Tibial nerve (tissue), 4 donors: ENCODE data around the gene NCSTN. TPM values are rescaled to one million over a fixed set of nuclear protein-coding genes. Genes with fewer than 3 reads are reported as not detected.

ENCODE experiments used
- DNase-seq, 2 donors: peaks; one replicate each; pipeline ENCODE4 v3.0.0-alpha.2; 2019; ENCODE audit warnings: low spot score in 2 of 2
- H3K27ac ChIP-seq, 4 donors: fragments of 200-600 bp; sonication (generic) in 3 of 4; one replicate each; pipeline ENCODE4 v1.5.1; 2017 to 2019; ENCODE audit warnings: mild to moderate bottlenecking in 1 of 4
- H3K27me3 ChIP-seq, 2 donors: fragments of 200-600 bp; sonication (generic) in 1 of 2; one replicate each; pipeline versions ENCODE4 v1.5.1 to v1.6.0; 2017 to 2019
- H3K36me3 ChIP-seq, 3 donors: fragments of 200-600 bp; sonication (generic); one replicate each; pipeline ENCODE4 v1.5.1; 2018 to 2019
- H3K4me1 ChIP-seq, 4 donors: fragments of 200-600 bp; sonication (generic) in 3 of 4; one replicate each; pipeline ENCODE4 v1.5.1; 2017 to 2019
- H3K4me3 ChIP-seq, 4 donors: fragments of 200-600 bp; sonication (generic) in 3 of 4; one replicate each; pipeline ENCODE4 v1.5.1; 2017 to 2019; ENCODE audit warnings: mild to moderate bottlenecking in 1 of 4, moderate library complexity in 1 of 4
- H3K9me3 ChIP-seq, 4 donors: fragments of 200-600 bp; sonication (generic) in 3 of 4; one replicate each; pipeline ENCODE4 v1.5.1; 2017 to 2019
- EP300 ChIP-seq, 2 donors: sonication (generic); formaldehyde crosslinking; IDR thresholded peaks; one replicate each; pipeline ENCODE4 v1.6.1; 2017; ENCODE audit warnings: antibody characterized with exemption in 2 of 2, mild to moderate bottlenecking in 1 of 2
- POLR2A ChIP-seq, 2 donors: fragments of 450-650 bp; IDR thresholded peaks; one replicate each; pipeline ENCODE4 v1.6.1; 2017; ENCODE audit warnings: antibody characterized with exemption in 2 of 2, mild to moderate bottlenecking in 2 of 2, moderate library complexity in 2 of 2
- WGBS, 2 donors: methylation state at CpG; one replicate each; pipeline ENCODE4 v1.1.5; 2018; 5-methylcytosine and 5-hydroxymethylcytosine counted together
- total RNA-seq, 4 donors: library from RNA; depleted of rRNA; stranded (reverse); fragments of >200 nt; gene quantifications; one replicate each; pipeline ENCODE4 v1.1.0, GENCODE V29; 2016
- TF ChIP-seq, protein P1 (sequence below), 5 experiments: fragments of 200-600 bp in 3 of 5; fragments of 450-650 bp in 2 of 5; sonication (generic) in 3 of 5; IDR thresholded peaks; one replicate each; pipeline ENCODE4 v1.5.1; 2016 to 2019; ENCODE audit warnings: antibody characterized with exemption in 5 of 5, mild to moderate bottlenecking in 3 of 5, moderate library complexity in 2 of 5

Gene NCSTN
- total RNA-seq, 4 donors from 2014 or later, result 60.6 to 85.5 (median 73.0) TPM

DNA sequence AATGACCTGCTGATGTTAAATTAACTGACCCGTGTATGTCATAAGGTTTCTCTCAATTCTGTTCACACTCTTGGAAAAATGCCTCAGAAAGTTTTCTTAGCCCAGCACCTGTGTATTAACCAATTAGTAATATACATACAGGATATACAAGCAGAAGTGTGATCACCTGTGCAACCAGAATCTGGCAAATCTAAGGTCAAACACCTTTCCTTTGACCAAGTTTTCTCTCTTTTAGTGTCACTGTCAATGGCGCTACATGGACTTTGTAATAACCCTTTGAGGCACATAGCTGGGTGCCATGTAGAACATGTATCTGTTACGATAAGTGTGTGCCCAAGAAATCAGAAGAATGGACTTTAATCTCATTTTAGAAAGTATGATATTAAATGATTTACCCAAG, 1.1 kb downstream of the NCSTN start:
- WGBS, 2 donors, result 74 to 79% methylated on average over 3 of the region's 3 CpGs
- Histone ChIP-seq H3K27me3 (no peaks in the 10 kb centered on the region), H3K4me3 (peak overlapping the region; percentile 67 to 94 (median 88)), H3K9me3 (no peaks in the 10 kb centered on the region), H3K4me1 (peaks cover 0 to 61% (median 27%) of the 10 kb centered on the region in 4 donors), H3K36me3 (peaks cover 0 to 48% (median 0%) of the 10 kb centered on the region in 3 donors), H3K27ac (no peak overlapping the region)
- DNase-seq, result no peak
- TF ChIP-seq, protein P1, sequence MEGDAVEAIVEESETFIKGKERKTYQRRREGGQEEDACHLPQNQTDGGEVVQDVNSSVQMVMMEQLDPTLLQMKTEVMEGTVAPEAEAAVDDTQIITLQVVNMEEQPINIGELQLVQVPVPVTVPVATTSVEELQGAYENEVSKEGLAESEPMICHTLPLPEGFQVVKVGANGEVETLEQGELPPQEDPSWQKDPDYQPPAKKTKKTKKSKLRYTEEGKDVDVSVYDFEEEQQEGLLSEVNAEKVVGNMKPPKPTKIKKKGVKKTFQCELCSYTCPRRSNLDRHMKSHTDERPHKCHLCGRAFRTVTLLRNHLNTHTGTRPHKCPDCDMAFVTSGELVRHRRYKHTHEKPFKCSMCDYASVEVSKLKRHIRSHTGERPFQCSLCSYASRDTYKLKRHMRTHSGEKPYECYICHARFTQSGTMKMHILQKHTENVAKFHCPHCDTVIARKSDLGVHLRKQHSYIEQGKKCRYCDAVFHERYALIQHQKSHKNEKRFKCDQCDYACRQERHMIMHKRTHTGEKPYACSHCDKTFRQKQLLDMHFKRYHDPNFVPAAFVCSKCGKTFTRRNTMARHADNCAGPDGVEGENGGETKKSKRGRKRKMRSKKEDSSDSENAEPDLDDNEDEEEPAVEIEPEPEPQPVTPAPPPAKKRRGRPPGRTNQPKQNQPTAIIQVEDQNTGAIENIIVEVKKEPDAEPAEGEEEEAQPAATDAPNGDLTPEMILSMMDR (IDR thresholded peaks at IDR 0.05), result no peak
- TF ChIP-seq POLR2A (IDR thresholded peaks at IDR 0.05) (no peak), EP300 (IDR thresholded peaks at IDR 0.05) (no peak)

DNA sequence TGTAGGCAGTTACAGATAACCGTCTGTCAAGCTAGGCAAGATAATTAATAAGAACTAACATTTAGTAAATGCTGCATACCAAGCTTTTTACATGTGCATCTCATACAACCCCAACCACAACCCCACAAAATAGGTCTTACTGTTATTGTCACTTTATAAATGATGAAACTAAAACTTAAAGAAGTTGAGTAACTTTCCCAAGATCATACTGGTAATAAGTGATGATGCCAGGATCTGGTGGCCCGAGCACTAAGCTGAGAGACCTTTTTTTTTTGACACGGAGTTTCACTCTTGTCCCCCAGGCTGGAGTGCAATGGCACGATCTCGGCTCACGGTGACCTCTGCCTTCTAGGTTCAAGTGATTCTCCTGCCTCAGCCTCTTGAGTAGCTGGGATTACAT, 1.8 kb downstream of the NCSTN start:
- H3K27me3 ChIP-seq, result no peaks in the 10 kb centered on the region
- no peak overlapping the region for H3K27ac ChIP-seq
- H3K9me3 ChIP-seq, result no peaks in the 10 kb centered on the region
- peaks cover 0 to 54% (median 27%) of the 10 kb centered on the region in 4 donors for H3K4me1 ChIP-seq
- 92 to 93% methylated on average over 6 of the region's 6 CpGs for WGBS, 2 donors
- peaks cover 0 to 48% (median 0%) of the 10 kb centered on the region in 3 donors for H3K36me3 ChIP-seq
- H3K4me3 ChIP-seq, result no peak overlapping the region
- no peak for DNase-seq
- no peak for TF ChIP-seq EP300 (IDR thresholded peaks at IDR 0.05)
- TF ChIP-seq, protein P1 (IDR thresholded peaks at IDR 0.05), result no peak

DNA sequence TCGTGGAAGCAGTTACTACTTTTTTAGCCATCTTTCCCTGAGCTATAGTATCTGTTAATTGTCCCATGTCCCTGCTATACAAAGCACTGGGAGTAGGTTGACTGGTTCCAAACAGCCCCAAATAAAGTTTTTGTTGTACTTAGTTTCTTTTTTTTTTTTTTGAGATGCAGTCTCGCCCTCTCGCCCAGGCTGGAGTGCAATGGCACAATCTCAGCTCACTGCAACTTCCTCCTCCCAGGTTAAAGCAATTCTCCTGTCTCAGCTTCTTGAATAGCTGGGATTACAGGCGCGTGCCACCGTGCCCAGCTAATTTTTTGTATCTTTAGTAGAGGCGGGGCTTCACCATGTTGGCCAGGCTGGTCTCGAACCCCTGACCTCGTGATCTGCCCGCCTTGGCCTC, 3.3 kb downstream of the NCSTN start:
- no peaks in the 10 kb centered on the region for H3K9me3 ChIP-seq
- no peak overlapping the region for H3K4me3 ChIP-seq
- peaks cover 0 to 39% (median 22%) of the 10 kb centered on the region in 4 donors for H3K4me1 ChIP-seq
- TF ChIP-seq EP300 (IDR thresholded peaks at IDR 0.05) (no peak), POLR2A (IDR thresholded peaks at IDR 0.05) (no peak)
- TF ChIP-seq, protein P1 (IDR thresholded peaks at IDR 0.05), result no peak
- 85 to 91% methylated on average over 10 of the region's 10 CpGs for WGBS, 2 donors
- no peak for DNase-seq
- peak overlapping the region in 2 of 4 donors; percentile 2 to 34 for H3K27ac ChIP-seq
- no peaks in the 10 kb centered on the region for H3K27me3 ChIP-seq
- H3K36me3 ChIP-seq, result peaks cover 0 to 62% (median under 1%) of the 10 kb centered on the region in 3 donors

DNA sequence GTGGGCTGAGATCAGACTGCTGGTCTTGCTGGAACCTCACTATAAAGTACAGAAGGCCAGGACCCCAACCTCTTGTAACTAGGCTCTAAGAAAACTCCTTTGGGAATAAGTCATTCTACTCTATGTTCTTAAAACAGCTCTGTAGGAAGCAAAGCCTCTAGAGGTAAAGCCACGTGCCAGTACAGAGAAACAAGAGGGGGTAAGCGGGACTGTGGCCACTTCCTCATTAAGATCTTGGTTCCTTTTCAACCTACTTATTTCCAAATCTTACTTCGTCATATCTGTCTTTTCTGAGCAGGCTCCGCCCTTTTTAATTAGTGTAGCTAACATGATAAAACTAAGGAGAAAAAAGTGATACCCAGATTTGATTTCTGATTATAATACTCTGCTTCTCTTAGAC, 3.8 kb downstream of the NCSTN start:
- Histone ChIP-seq H3K36me3 (peaks cover 0 to 67% (median 5%) of the 10 kb centered on the region in 3 donors), H3K4me1 (peaks cover 0 to 34% (median 17%) of the 10 kb centered on the region in 4 donors)

DNA sequence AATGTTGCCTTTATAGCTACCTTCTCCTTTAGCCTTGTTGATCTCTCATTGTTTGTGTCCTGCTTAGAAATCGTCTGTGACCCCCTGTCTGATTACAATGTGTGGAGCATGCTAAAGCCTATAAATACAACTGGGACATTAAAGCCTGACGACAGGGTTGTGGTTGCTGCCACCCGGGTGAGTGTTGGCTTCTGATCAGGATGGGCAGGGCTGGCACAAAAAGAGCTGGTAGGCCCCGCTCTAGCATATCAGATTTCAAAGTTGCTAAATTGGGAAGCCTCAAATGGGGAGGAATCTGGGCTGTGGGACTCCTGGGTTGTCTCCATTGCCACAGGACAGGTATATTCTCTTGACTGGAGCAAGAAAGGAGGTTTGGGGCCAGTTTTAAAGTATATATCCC, 8.4 kb downstream of the NCSTN start:
- 73 to 81% methylated on average over 4 of the region's 4 CpGs for WGBS, 2 donors
- Histone ChIP-seq H3K4me1 (peaks cover 0 to 6% (median 2%) of the 10 kb centered on the region in 4 donors), H3K36me3 (peaks cover 5 to 100% (median 28%) of the 10 kb centered on the region in 3 donors), H3K27me3 (no peaks in the 10 kb centered on the region), H3K27ac (no peak overlapping the region), H3K9me3 (no peaks in the 10 kb centered on the region), H3K4me3 (no peak overlapping the region)
- TF ChIP-seq EP300 (IDR thresholded peaks at IDR 0.05) (no peak), POLR2A (IDR thresholded peaks at IDR 0.05) (no peak)
- TF ChIP-seq, protein P1 (IDR thresholded peaks at IDR 0.05), result no peak
- DNase-seq, result no peak

More for the DNA sequence above, 3.8 kb downstream of the NCSTN start:
- 64 to 66% methylated on average over 4 of the region's 4 CpGs for WGBS, 2 donors
- no peak overlapping the region for H3K4me3 ChIP-seq
- H3K9me3 ChIP-seq, result no peaks in the 10 kb centered on the region
- TF ChIP-seq, protein P1 (IDR thresholded peaks at IDR 0.05), result no peak
- no peak for TF ChIP-seq POLR2A (IDR thresholded peaks at IDR 0.05)
- TF ChIP-seq EP300 (IDR thresholded peaks at IDR 0.05), result no peak
- no peak for DNase-seq
- H3K27ac ChIP-seq, result peak overlapping the region in 1 of 4 donors; percentile 34
- no peaks in the 10 kb centered on the region for H3K27me3 ChIP-seq
